Muscle layer of colon (tissue), 2 donors: Measurements from ENCODE around the gene NUDT5.

Source experiments
- H3K27ac ChIP-seq: one replicate; pipeline ENCODE4 v1.7.0; 2013; ENCODE audit warnings: low read depth, mild to moderate bottlenecking, low read length, moderate library complexity
- H3K27me3 ChIP-seq, 2 donors: one replicate each; pipeline ENCODE4 v1.7.0; 2013; ENCODE audit warnings: low read length in 2 of 2, mild to moderate bottlenecking in 2 of 2; ENCODE audit not compliant: insufficient read depth in 2 of 2, control insufficient read depth in 1 of 2
- H3K36me3 ChIP-seq: one replicate; pipeline ENCODE4 v1.7.0; 2013; ENCODE audit warnings: mild to moderate bottlenecking, low read length; ENCODE audit not compliant: insufficient read depth
- H3K4me1 ChIP-seq: one replicate; pipeline ENCODE4 v1.7.0; 2013; ENCODE audit warnings: mild to moderate bottlenecking, low read length; ENCODE audit not compliant: insufficient read depth
- H3K4me3 ChIP-seq, 2 donors: one replicate each; pipeline ENCODE4 v1.7.0; 2013; ENCODE audit warnings: low read length in 2 of 2, low read depth in 1 of 2, mild to moderate bottlenecking in 1 of 2, moderate library complexity in 1 of 2
- H3K9ac ChIP-seq: one replicate; pipeline ENCODE4 v1.7.0; 2013; ENCODE audit warnings: low read length
- H3K9me3 ChIP-seq: one replicate; pipeline ENCODE4 v1.7.0; 2013; ENCODE audit warnings: mild to moderate bottlenecking, low read length
- donor health status: abdominal sarcoma.
- donor health status: Adenocarcinoma of cecum.

NUDT5 gene

DNA sequence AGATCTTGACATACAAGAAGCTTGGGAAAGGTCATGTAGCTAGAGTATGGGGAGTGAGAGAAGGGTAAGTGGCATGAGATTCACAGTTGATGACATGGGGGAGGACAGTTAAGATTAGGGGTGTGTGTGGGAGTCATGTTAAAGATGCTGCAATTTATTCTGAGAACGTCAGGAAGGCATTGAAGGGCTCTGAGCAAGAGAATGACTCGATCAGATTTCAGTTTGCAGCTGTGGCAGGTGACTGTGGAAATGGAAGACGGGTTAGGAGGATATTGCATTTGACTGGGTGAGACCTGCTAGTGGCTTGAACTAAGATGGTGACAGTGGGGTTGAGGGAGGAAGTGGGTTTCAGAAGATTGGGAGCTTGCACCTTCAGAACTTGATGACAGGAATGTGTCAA, 5.9 kb upstream of the NUDT5 start:
- H3K36me3 ChIP-seq, result peaks cover 41% of the 10 kb centered on the region
- H3K4me3 ChIP-seq, result no peak overlapping the region
- no peak overlapping the region for H3K9ac ChIP-seq
- no peaks in the 10 kb centered on the region for H3K27me3 ChIP-seq
- no peaks in the 10 kb centered on the region for H3K9me3 ChIP-seq
- H3K4me1 ChIP-seq, result peaks cover 7% of the 10 kb centered on the region
- H3K27ac ChIP-seq, result no peak overlapping the region

DNA sequence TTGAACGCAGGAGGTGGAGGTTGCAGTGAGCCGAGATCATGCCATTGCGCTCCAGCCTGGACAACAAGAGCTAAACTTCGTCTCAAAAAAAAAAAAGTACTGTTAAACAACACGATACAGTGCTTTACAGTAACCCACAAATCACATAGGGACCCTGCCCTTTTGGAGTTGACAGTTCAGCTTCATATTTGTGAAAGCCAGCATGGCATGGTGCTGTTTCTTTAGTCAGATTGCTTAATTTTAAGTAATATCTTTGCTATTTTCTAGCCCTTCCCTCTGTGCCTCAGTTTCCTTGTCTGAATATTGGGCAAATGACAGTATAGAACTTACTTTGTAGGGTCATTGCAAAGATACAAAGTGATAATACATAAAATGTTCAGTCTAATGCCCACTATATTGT, 5.2 kb upstream of the NUDT5 start:
- Histone ChIP-seq H3K9ac (no peak overlapping the region), H3K27me3 (no peaks in the 10 kb centered on the region), H3K4me3 (no peak overlapping the region), H3K27ac (no peak overlapping the region), H3K4me1 (peaks cover 8% of the 10 kb centered on the region), H3K36me3 (peaks cover 41% of the 10 kb centered on the region), H3K9me3 (no peaks in the 10 kb centered on the region)

DNA sequence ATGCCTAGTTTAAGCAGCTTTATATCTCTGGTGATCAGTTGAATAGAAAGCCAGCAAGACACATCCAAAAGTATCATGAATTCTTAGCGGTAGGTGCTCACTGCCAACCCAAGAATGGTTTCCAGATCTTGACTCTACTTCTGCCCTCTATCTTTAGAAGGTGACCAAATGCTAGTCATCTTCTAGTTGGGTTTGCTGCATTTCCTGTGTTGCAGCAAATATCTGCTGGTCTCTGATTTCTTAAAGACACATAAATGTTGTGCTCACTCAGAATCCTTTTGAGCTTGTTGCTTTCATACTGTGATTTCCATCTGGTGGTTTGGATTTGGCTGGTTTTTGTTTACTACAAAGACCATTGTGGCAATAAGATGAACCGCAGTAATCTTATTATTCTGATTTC, 2.5 kb upstream of the NUDT5 start:
- peaks cover 33% of the 10 kb centered on the region for H3K36me3 ChIP-seq
- H3K4me1 ChIP-seq, result peaks cover 14% of the 10 kb centered on the region
- no peak overlapping the region for H3K9ac ChIP-seq
- no peak overlapping the region for H3K4me3 ChIP-seq
- H3K27me3 ChIP-seq, result no peaks in the 10 kb centered on the region
- no peaks in the 10 kb centered on the region for H3K9me3 ChIP-seq
- H3K27ac ChIP-seq, result no peak overlapping the region

DNA sequence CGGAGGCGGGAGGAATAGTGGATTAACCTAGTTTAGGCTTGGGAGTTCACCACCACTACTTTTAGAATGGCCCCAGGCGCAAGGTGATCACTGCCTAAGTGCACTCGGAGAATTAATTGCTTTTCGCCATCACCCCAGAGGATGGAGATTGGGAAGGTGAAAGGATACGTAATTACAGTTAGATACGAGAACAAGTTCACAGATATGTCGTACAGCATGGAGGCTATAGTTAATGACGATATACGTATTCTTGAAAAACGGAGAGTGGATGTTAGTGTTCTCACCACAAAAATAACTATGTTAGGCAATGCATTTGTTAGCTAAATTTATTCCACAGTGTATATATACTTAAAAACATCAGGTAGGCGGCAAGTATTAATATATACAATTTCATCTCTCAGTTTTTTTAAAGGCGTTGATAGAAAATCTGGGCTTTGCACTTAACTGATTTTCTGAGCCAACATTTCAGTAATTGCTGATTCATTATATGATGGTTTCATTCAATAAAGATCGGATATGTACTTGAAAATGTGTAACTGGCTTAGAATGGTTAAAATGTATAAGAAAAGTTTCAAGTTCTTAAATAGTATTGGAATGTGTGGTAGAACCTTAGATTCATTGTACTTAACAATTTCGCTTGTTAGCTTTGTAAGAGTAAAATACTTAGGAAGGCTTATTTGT, 980 bp upstream of the NUDT5 start:
- peak overlapping the region; percentile 93 for H3K27ac ChIP-seq
- peak overlapping the region; percentile 92 to 99 for H3K4me3 ChIP-seq
- H3K4me1 ChIP-seq, result peaks cover 14% of the 10 kb centered on the region
- peak overlapping the region; percentile 96 for H3K9ac ChIP-seq
- H3K9me3 ChIP-seq, result no peaks in the 10 kb centered on the region
- H3K36me3 ChIP-seq, result peaks cover 19% of the 10 kb centered on the region
- no peaks in the 10 kb centered on the region for H3K27me3 ChIP-seq

DNA sequence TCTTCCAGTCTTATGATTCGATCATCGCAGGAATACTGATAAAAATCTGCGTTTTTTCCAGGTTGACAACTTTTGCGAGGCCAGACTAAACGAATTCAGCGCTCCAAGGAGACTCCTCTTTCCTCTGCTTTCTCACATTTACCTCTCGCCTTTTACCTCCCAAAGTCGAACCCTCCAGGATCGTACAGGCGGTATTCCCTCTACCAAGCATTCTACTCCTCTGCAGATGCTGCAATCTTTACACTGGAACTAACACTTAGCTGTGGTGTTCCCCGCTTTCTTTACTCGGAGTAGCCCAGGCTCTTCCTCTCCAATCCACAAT, 449 bp downstream of the NUDT5 start:
- H3K27ac ChIP-seq, result peak overlapping the region; percentile 93
- H3K9ac ChIP-seq, result peak overlapping the region; percentile 96
- H3K4me1 ChIP-seq, result peaks cover 14% of the 10 kb centered on the region
- no peaks in the 10 kb centered on the region for H3K9me3 ChIP-seq
- H3K36me3 ChIP-seq, result peaks cover 8% of the 10 kb centered on the region
- H3K4me3 ChIP-seq, result peak overlapping the region; percentile 92 to 99
- no peaks in the 10 kb centered on the region for H3K27me3 ChIP-seq

DNA sequence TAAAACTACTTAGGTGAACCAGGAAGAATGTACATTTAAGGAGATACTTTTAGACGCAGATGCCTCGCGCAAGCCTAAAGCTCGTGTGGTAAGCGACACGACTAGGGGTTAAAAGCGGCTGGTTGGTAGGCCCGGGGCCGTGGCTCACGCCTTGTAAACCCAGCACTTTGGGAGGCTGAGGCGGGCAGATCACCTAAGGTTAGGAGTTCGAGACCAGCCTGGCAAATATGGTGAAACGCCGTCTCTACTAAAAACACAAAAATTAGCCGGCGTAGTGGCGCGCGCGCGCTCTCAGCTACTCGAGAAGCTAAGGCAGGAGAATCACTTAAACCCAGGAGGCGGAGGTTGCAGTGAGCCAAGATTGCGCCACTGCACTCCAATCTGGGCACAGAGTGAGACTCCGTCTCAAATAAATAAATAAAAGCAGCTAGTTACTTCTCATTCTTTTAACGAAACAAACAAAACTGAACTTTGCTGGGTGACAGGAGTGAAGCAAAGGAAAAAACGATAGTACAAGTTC, 879 bp downstream of the NUDT5 start:
- Histone ChIP-seq H3K9me3 (no peaks in the 10 kb centered on the region), H3K36me3 (peaks cover 8% of the 10 kb centered on the region), H3K9ac (peak overlapping the region; percentile 96), H3K4me3 (peak overlapping the region; percentile 92 to 99), H3K27ac (peak overlapping the region; percentile 93), H3K27me3 (no peaks in the 10 kb centered on the region), H3K4me1 (peaks cover 14% of the 10 kb centered on the region)

DNA sequence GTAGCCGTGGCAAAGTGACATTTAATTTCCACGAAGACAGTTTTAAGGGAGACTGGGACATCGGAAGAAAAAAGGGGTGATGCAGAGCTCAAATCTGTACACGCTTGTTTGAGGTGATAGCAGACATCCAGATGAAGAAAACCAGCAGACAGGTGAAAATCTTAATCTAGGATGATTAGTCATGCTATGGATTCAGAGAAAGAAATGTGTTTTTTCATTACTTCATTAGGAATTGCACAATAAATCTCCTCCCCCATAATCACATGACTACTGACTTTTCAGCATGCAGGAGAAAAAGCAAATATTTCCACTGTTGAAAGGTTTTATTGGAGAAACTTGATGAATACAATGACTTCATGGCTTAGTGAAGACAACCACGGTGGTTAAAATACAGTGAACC, 2.5 kb downstream of the NUDT5 start:
- Histone ChIP-seq H3K9ac (no peak overlapping the region), H3K9me3 (no peaks in the 10 kb centered on the region), H3K4me3 (no peak overlapping the region), H3K27me3 (no peaks in the 10 kb centered on the region), H3K27ac (no peak overlapping the region), H3K36me3 (no peaks in the 10 kb centered on the region), H3K4me1 (peaks cover 14% of the 10 kb centered on the region)

DNA sequence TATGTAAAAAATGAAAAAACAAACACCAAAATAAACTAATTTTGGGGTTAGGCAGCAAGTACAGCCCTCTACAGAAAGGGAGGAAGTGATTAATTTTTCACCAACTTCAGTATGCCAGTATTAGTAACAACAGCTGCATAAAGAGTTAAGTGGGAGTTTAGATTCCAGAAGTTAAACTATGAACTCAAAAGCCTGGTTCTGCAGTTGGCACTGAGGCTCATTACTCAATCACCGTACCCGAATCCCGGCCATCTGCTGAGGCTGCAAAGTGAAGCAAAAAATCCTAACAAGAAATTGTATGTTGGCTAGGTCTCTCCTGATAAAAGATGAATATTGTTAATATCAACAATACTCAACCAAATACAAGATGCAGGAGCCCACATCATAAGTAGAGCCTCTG, 4.0 kb downstream of the NUDT5 start:
- no peaks in the 10 kb centered on the region for H3K27me3 ChIP-seq
- H3K4me1 ChIP-seq, result peaks cover 9% of the 10 kb centered on the region
- H3K9me3 ChIP-seq, result no peaks in the 10 kb centered on the region
- H3K36me3 ChIP-seq, result no peaks in the 10 kb centered on the region
- no peak overlapping the region for H3K27ac ChIP-seq
- H3K9ac ChIP-seq, result no peak overlapping the region
- H3K4me3 ChIP-seq, result no peak overlapping the region

DNA sequence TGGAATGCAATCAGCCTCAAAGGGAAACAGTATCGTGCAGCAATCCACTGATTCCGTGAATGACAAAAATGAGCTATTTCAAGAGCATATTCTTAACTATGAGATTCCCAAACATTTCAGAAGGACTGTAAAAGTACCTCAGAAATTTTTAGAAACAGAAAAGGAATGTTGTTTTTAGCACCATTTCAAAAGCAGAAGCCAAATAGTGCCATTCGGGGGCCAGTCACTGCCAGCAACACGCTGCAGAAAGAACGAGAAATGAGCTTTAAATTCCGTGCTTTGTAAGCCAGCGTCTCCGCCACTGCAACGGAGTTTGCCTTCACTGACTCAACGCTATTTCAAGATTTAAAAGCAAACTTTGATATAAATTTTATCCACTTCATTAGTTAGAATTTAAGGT, 6.3 kb downstream of the NUDT5 start:
- H3K27me3 ChIP-seq, result no peaks in the 10 kb centered on the region
- H3K9me3 ChIP-seq, result no peaks in the 10 kb centered on the region
- peaks cover 5% of the 10 kb centered on the region for H3K4me1 ChIP-seq
- no peak overlapping the region for H3K27ac ChIP-seq
- H3K36me3 ChIP-seq, result peaks cover 15% of the 10 kb centered on the region
- H3K9ac ChIP-seq, result no peak overlapping the region
- no peak overlapping the region for H3K4me3 ChIP-seq

DNA sequence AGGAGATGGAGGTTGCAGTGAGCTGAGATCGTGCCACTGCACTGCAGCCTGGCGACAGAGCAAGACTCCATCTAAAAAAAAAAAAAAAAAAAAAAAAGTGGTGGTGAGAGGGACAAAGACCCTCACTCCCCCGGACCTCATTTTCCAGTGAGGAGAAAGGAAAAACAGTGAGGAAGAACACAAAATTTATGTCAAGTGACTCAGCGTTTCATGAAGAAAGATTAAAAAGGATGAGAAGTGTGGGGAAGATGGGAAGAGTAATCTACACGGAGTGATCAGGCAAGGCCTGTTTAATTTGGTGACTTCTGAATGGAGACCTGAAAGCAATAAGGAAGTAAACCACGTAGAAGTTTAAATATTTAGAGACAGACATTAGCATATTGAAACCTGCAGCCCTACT, 7.0 kb downstream of the NUDT5 start:
- H3K4me3 ChIP-seq, result no peak overlapping the region
- no peak overlapping the region for H3K27ac ChIP-seq
- H3K9me3 ChIP-seq, result no peaks in the 10 kb centered on the region
- H3K9ac ChIP-seq, result no peak overlapping the region
- H3K36me3 ChIP-seq, result peaks cover 15% of the 10 kb centered on the region
- H3K27me3 ChIP-seq, result no peaks in the 10 kb centered on the region
- no peaks in the 10 kb centered on the region for H3K4me1 ChIP-seq

DNA sequence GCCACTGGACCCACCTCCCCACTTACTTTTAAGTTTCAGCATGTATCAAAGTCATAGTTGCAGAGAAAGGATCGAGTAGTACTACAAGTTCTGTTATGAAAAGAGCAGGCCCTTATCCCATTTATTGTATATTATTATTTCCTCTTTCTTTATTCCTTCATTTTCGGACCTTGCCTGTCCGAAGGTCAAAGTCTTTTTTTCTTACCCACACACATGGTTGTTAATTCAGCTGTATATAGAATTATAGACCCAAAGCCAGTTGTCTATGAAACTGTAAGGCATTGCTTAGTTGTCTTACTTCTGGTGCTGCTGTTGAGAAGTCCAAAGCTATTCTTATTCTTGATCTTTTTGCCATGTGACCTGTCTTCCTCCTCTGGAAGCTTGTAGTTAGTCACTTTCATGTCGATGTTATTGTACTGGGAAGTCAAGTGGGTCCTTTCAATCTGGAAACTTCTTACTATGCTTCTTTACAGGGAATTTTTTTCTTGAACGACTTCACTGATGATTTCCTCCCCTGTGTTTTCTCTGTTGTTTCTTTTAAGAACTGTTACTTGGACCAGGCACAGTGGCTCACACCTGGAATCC, 8.3 kb downstream of the NUDT5 start:
- Histone ChIP-seq H3K27ac (no peak overlapping the region), H3K9me3 (no peaks in the 10 kb centered on the region), H3K9ac (no peak overlapping the region), H3K27me3 (no peaks in the 10 kb centered on the region), H3K4me1 (no peaks in the 10 kb centered on the region), H3K4me3 (no peak overlapping the region), H3K36me3 (peaks cover 18% of the 10 kb centered on the region)

DNA sequence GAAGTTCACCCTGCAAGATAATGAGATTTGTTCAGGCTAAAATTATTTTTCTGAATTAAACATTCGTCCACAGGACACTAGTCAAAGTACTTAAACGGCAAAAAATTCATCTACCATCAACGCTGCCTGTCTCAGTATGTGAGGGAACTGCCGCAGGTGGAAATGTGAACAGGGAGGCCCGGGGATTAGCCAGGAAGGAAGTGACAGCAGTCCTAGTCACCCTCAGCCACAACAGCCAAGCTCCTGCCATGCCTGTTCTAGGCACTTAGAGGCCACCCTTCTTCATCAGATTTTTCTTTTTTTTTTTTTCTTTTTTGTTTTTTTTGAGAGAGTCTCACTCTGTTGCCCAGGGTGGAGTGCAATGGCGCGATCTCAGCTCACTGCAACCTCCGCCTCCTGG, 9.4 kb downstream of the NUDT5 start:
- Histone ChIP-seq H3K9me3 (no peaks in the 10 kb centered on the region), H3K27ac (no peak overlapping the region), H3K9ac (no peak overlapping the region), H3K27me3 (no peaks in the 10 kb centered on the region), H3K4me1 (no peaks in the 10 kb centered on the region), H3K4me3 (no peak overlapping the region), H3K36me3 (peaks cover 18% of the 10 kb centered on the region)
